HCT116 (cell line): ENCODE results near the gene DNM1. TPM values are rescaled to one million over a fixed set of nuclear protein-coding genes. Genes with fewer than 3 reads are reported as not detected.

Source experiments
- ATAC-seq: fragments of 200-7000 bp; cut with Tn5 transposase; 2 replicates; pipeline ENCODE4 v1.9.1; 2020; ENCODE audit warnings: mild to moderate bottlenecking, moderate library complexity
- BruUV-seq: library from RNA; stranded (reverse); fragments of 400-500 nt; replicated peaks from 2 replicates; lab custom pipeline; 2021; lab: Mats Ljungman, UMichigan
- CTCF ChIA-PET: fragments of 300-600 bp; sonication (Branson Sonifier 250); formaldehyde crosslinking; loops from one replicate; lab custom pipeline; 2021; ENCODE audit warnings: antibody characterized with exemption; lab: Charles Lee
- POLR2A ChIA-PET: fragments of 300-600, 350-600 bp; sonication (Branson Sonifier 250); formaldehyde crosslinking; loops from one replicate; lab custom pipeline; 2021; ENCODE audit warnings: antibody characterized with exemption; lab: Charles Lee
- RAD21 ChIA-PET, 2 experiments: fragments of 300-600 bp; sonication (Branson Sonifier 250); formaldehyde crosslinking; loops; one replicate each; lab custom pipeline; 2023; ENCODE audit warnings: low total read pairs in 2 of 2; ENCODE audit not compliant: uncharacterized antibody in 2 of 2, unreplicated experiment in 2 of 2, low non-redundant PET in 1 of 2; lab: Charles Lee
- DNase-seq: peaks from one replicate; pipeline ENCODE4 v3.0.0-alpha.2; 2010; ENCODE audit warnings: low read depth, low spot score
- H2AFZ ChIP-seq: fragments of 200-600 bp; shearing (Covaris generic), sonication (generic); 2 replicates; pipeline ENCODE4 v1.6.1; 2017; ENCODE audit warnings: low read depth, mixed run types, mixed read lengths, antibody characterized with exemption, low read length; ENCODE audit not compliant: poor library complexity, severe bottlenecking
- H3K27ac ChIP-seq: 2 replicates; pipeline ENCODE4 v1.5.1; 2012; ENCODE audit warnings: low read depth, low read length
- H3K27me3 ChIP-seq: fragments of 200-600 bp; sonication (generic); 2 replicates; pipeline ENCODE4 v1.6.1; 2016; ENCODE audit warnings: mixed run types, low read length, mixed read lengths; ENCODE audit not compliant: insufficient read depth
- H3K36me3 ChIP-seq, 2 experiments: fragments of 200-500 bp in 1 of 2; fragments of 200-600 bp in 1 of 2; sonication (Bioruptor generic) in 1 of 2; sonication (generic) in 1 of 2; 2 replicates each; pipeline versions ENCODE4 v1.5.1 to v1.6.1; 2014 to 2016; ENCODE audit warnings: low read length in 2 of 2, inconsistent platforms in 1 of 2, mixed read lengths in 1 of 2, mixed run types in 1 of 2; ENCODE audit not compliant: insufficient read depth in 2 of 2, control insufficient read depth in 1 of 2
- H3K4me1 ChIP-seq, 2 experiments: fragments of 200-600 bp in 1 of 2; sonication (generic) in 1 of 2; 2 replicates each; pipeline versions ENCODE4 v1.5.1 to v1.6.1; 2012 to 2017; ENCODE audit warnings: low read length in 2 of 2, inconsistent platforms in 1 of 2, mild to moderate bottlenecking in 1 of 2, mixed read lengths in 1 of 2, mixed run types in 1 of 2, moderate library complexity in 1 of 2; ENCODE audit not compliant: insufficient read depth in 2 of 2, control insufficient read depth in 1 of 2
- H3K4me2 ChIP-seq: fragments of 200-600 bp; sonication (generic); 2 replicates; pipeline ENCODE4 v1.6.1; 2017; ENCODE audit warnings: mixed run types, low read length, mixed read lengths
- H3K4me3 ChIP-seq, 2 experiments: fragments of 200-600 bp in 1 of 2; sonication (generic) in 1 of 2; replicated peaks in 1 of 2; 2 replicates each; pipeline ENCODE4 v1.5.1; 2011 to 2016; ENCODE audit warnings: low read length in 2 of 2, control low read depth in 1 of 2, low read depth in 1 of 2, mild to moderate bottlenecking in 1 of 2, mixed read lengths in 1 of 2, mixed run types in 1 of 2
- H3K79me2 ChIP-seq: fragments of 200-600 bp; sonication (generic); 2 replicates; pipeline ENCODE4 v1.6.1; 2017; ENCODE audit warnings: mild to moderate bottlenecking, mixed run types, low read length, moderate library complexity, mixed read lengths; ENCODE audit not compliant: insufficient read depth
- H3K9ac ChIP-seq: fragments of 200-600 bp; sonication (generic); 2 replicates; pipeline ENCODE4 v1.6.1; 2016; ENCODE audit warnings: low read length, mixed read lengths
- H3K9me2 ChIP-seq: fragments of 200-600 bp; sonication (generic), shearing (Covaris generic); 2 replicates; pipeline ENCODE4 v1.6.1; 2017; ENCODE audit warnings: mixed run types, mild to moderate bottlenecking, moderate library complexity; ENCODE audit not compliant: insufficient read depth
- H3K9me3 ChIP-seq, 2 experiments: fragments of 200-500 bp in 1 of 2; fragments of 200-600 bp in 1 of 2; sonication (Bioruptor generic) in 1 of 2; sonication (generic) in 1 of 2; 2 replicates each; pipeline ENCODE4 v1.6.1; 2014 to 2017; ENCODE audit warnings: low read length in 2 of 2, mixed read lengths in 2 of 2, inconsistent platforms in 1 of 2, low read depth in 1 of 2, mild to moderate bottlenecking in 1 of 2, mixed run types in 1 of 2, moderate library complexity in 1 of 2; ENCODE audit not compliant: control insufficient read depth in 1 of 2, insufficient read depth in 1 of 2
- H4K20me1 ChIP-seq: fragments of 200-600 bp; sonication (generic), shearing (Covaris generic); 2 replicates; pipeline ENCODE4 v1.6.1; 2017; ENCODE audit warnings: mixed run types, mild to moderate bottlenecking, moderate library complexity; ENCODE audit not compliant: insufficient read depth
- CEBPB ChIP-seq: IDR thresholded peaks from 2 replicates; pipeline ENCODE4 v1.6.1; 2012; ENCODE audit warnings: low read depth
- EGR1 ChIP-seq: IDR thresholded peaks from 2 replicates; pipeline ENCODE4 v1.6.1; 2012; ENCODE audit warnings: low read depth
- ELF1 ChIP-seq: IDR thresholded peaks from 2 replicates; pipeline ENCODE4 v1.6.1; 2012; ENCODE audit warnings: low read depth, borderline replicate concordance
- EZH2 ChIP-seq: fragments of 200-600 bp; sonication (generic); IDR thresholded peaks from 2 replicates; pipeline ENCODE4 v1.6.1; 2017; ENCODE audit warnings: antibody characterized with exemption, mixed run types
- FOSL1 ChIP-seq: IDR thresholded peaks from 2 replicates; pipeline ENCODE4 v1.6.1; 2012; ENCODE audit warnings: low read depth
- JUND ChIP-seq: IDR thresholded peaks from 2 replicates; pipeline ENCODE4 v1.6.1; 2012
- POLR2A ChIP-seq: IDR thresholded peaks from 2 replicates; pipeline ENCODE4 v1.7.0; 2011; ENCODE audit warnings: borderline replicate concordance; ENCODE audit not compliant: insufficient read depth, insufficient read length; ENCODE audit errors: extremely low read depth
- RAD21 ChIP-seq: IDR thresholded peaks from 2 replicates; pipeline ENCODE4 v1.6.1; 2012; ENCODE audit warnings: low read depth, mild to moderate bottlenecking
- REST ChIP-seq: IDR thresholded peaks from 2 replicates; pipeline ENCODE4 v1.6.1; 2012; ENCODE audit warnings: low read depth
- SIN3A ChIP-seq: IDR thresholded peaks from 2 replicates; pipeline ENCODE4 v1.6.1; 2012; ENCODE audit warnings: low read depth
- SP1 ChIP-seq: IDR thresholded peaks from 2 replicates; pipeline ENCODE4 v1.6.1; 2012; ENCODE audit warnings: low read depth
- YY1 ChIP-seq: IDR thresholded peaks from 2 replicates; pipeline ENCODE4 v1.6.1; 2011; ENCODE audit warnings: low read length, low read depth, moderate library complexity, mild to moderate bottlenecking; ENCODE audit not compliant: insufficient replicate concordance; ENCODE audit errors: extremely low read depth
- ZFX ChIP-seq: fragments of 450-650 bp; IDR thresholded peaks from 2 replicates; pipeline ENCODE4 v1.6.1; 2017
- intact Hi-C: fragments of 100-400 bp; cut with micrococcal nuclease; formaldehyde crosslinking; loops from 2 replicates; pipeline ENCODE4 v1.10.0; 2022
- total RNA-seq: library from RNA; stranded (reverse); gene quantifications from one replicate; pipeline ENCODE4 v1.2.1, GENCODE V29; 2021; ENCODE audit not compliant: unreplicated experiment
- TF ChIP-seq, protein P1 (sequence below): IDR thresholded peaks from 2 replicates; pipeline ENCODE4 v1.6.1; 2012
- TF ChIP-seq, protein P2 (sequence below): IDR thresholded peaks from 2 replicates; pipeline ENCODE4 v1.6.1; 2011; ENCODE audit warnings: mild to moderate bottlenecking, low read length, moderate library complexity; ENCODE audit not compliant: insufficient replicate concordance; ENCODE audit errors: extremely low read depth
- TF ChIP-seq, protein P3 (sequence below): IDR thresholded peaks from 2 replicates; pipeline ENCODE4 v1.6.1; 2012

The DNM1 gene
- total RNA-seq, 1 experiment from 2014 or later: 12.0 TPM

DNA sequence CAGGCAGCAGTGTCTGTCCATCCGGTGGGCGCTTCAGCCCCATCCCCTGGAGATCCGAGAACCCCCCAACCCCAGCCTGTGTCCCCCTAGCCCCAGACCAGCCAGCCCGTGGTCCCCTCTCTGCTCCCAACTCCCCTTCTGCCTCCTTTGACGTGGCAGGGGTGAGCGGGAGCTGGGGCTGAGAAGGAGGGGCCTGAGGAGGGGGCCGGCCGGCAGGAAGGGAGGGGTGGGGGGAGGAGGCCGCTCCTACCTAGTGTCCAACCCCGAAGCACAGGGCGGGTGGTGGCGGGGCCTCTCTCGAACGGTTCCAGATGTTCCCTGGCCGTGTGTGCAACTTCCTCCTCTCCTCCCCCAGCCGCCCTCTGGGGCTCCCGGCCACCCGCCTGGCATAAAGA, 41.7 kb downstream of the DNM1 start:
- Histone ChIP-seq H3K27me3 (no peaks in the 10 kb centered on the region), H3K9me3 (no peaks in the 10 kb centered on the region), H3K36me3 (no peaks in the 10 kb centered on the region), H3K4me2 (no peak overlapping the region), H2AFZ (no peak overlapping the region), H4K20me1 (no peaks in the 10 kb centered on the region), H3K4me3 (no peak overlapping the region), H3K79me2 (no peaks in the 10 kb centered on the region), H3K4me1 (peaks cover 4% of the 10 kb centered on the region in 2 experiments; a peak in 3 of 4 replicates), H3K9ac (no peak overlapping the region), H3K27ac (no peak overlapping the region), H3K9me2 (no peaks in the 10 kb centered on the region)
- intact Hi-C loops: no loop called here
- ChIA-PET CTCF (no interaction called here), RAD21 (no interaction called here), POLR2A (no interaction called here)
- no peak for TF ChIP-seq SIN3A
- TF ChIP-seq EZH2: no peak
- TF ChIP-seq, protein P1, sequence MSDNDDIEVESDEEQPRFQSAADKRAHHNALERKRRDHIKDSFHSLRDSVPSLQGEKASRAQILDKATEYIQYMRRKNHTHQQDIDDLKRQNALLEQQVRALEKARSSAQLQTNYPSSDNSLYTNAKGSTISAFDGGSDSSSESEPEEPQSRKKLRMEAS: no peak
- TF ChIP-seq YY1: no peak
- no peak for TF ChIP-seq JUND
- TF ChIP-seq, protein P2, sequence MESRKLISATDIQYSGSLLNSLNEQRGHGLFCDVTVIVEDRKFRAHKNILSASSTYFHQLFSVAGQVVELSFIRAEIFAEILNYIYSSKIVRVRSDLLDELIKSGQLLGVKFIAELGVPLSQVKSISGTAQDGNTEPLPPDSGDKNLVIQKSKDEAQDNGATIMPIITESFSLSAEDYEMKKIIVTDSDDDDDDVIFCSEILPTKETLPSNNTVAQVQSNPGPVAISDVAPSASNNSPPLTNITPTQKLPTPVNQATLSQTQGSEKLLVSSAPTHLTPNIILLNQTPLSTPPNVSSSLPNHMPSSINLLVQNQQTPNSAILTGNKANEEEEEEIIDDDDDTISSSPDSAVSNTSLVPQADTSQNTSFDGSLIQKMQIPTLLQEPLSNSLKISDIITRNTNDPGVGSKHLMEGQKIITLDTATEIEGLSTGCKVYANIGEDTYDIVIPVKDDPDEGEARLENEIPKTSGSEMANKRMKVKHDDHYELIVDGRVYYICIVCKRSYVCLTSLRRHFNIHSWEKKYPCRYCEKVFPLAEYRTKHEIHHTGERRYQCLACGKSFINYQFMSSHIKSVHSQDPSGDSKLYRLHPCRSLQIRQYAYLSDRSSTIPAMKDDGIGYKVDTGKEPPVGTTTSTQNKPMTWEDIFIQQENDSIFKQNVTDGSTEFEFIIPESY: no peak
- no peak for TF ChIP-seq RAD21
- no peak for TF ChIP-seq CEBPB
- no peak for TF ChIP-seq SP1
- TF ChIP-seq, protein P3, sequence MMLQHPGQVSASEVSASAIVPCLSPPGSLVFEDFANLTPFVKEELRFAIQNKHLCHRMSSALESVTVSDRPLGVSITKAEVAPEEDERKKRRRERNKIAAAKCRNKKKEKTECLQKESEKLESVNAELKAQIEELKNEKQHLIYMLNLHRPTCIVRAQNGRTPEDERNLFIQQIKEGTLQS: no peak
- no peak for TF ChIP-seq ZFX
- no peak for TF ChIP-seq REST
- TF ChIP-seq FOSL1: no peak
- TF ChIP-seq EGR1: no peak
- TF ChIP-seq POLR2A: no peak
- TF ChIP-seq ELF1: no peak
- no peak for DNase-seq
- ATAC-seq: no peak
- BruUV-seq: no TSS peak
